Vagina (tissue), 2 donors: ENCODE results near the gene ZBP1. TPM values are rescaled to one million over a fixed set of nuclear protein-coding genes. Genes with fewer than 3 reads are reported as not detected.

ENCODE experiments used
- DNase-seq, 2 donors: peaks; one replicate each; pipeline ENCODE4 v3.0.0-alpha.2; 2017; ENCODE audit errors: extremely low spot score in 2 of 2
- H3K27ac ChIP-seq: fragments of 200-600 bp; sonication (generic); one replicate; pipeline ENCODE4 v1.5.1; 2019
- H3K27me3 ChIP-seq: fragments of 200-600 bp; sonication (generic); one replicate; pipeline ENCODE4 v1.5.1; 2019
- H3K36me3 ChIP-seq, 2 donors: fragments of 200-600 bp; sonication (generic); one replicate each; pipeline ENCODE4 v1.5.1; 2017 to 2019
- H3K4me1 ChIP-seq: fragments of 200-600 bp; sonication (generic); one replicate; pipeline ENCODE4 v1.5.1; 2019
- H3K4me3 ChIP-seq, 2 donors: fragments of 200-600 bp; sonication (generic); 1 replicate in 1 of 2; 2 replicates in 1 of 2; pipeline ENCODE4 v1.5.1; 2016 to 2019
- H3K9me3 ChIP-seq: fragments of 200-600 bp; sonication (generic); one replicate; pipeline ENCODE4 v1.5.1; 2019
- POLR2A ChIP-seq, 2 donors: fragments of 450-650 bp; IDR thresholded peaks; one replicate each; pipeline ENCODE4 v1.6.1; 2017; ENCODE audit warnings: antibody characterized with exemption in 2 of 2, mild to moderate bottlenecking in 2 of 2, moderate library complexity in 2 of 2
- POLR2AphosphoS5 ChIP-seq, 2 donors: sonication (generic); formaldehyde crosslinking; IDR thresholded peaks; one replicate each; pipeline ENCODE4 v1.9.0; 2017; ENCODE audit warnings: antibody characterized with exemption in 2 of 2, mild to moderate bottlenecking in 2 of 2, low read depth in 1 of 2; ENCODE audit not compliant: insufficient read depth in 1 of 2
- intact Hi-C: fragments of 100-400 bp; cut with DNase I; formaldehyde crosslinking; loops from one replicate; pipeline ENCODE4 v1.15.1; 2023
- total RNA-seq: library from RNA; depleted of rRNA; stranded (reverse); fragments of >200 nt; gene quantifications from one replicate; pipeline ENCODE4 v1.2.3, GENCODE V29; 2016
- TF ChIP-seq, protein P1 (sequence below), 3 experiments: fragments of 450-650 bp in 2 of 3; fragments of 200-600 bp in 1 of 3; sonication (generic) in 1 of 3; IDR thresholded peaks; one replicate each; pipeline ENCODE4 v1.5.1; 2017 to 2019; ENCODE audit warnings: antibody characterized with exemption in 3 of 3, mild to moderate bottlenecking in 2 of 3, moderate library complexity in 2 of 3

Gene ZBP1
- total RNA-seq, 1 donor from 2014 or later: 0.74 TPM

- Histone ChIP-seq H3K27me3 (no peaks in the 10 kb centered on the region), H3K9me3 (no peaks in the 10 kb centered on the region), H3K4me3 (no peak overlapping the region), H3K36me3 (peaks cover 0 to 19% of the 10 kb centered on the region in 2 donors), H3K4me1 (peaks cover 21% of the 10 kb centered on the region), H3K27ac (peak overlapping the region; percentile 41)
- intact Hi-C loops: loop anchor here (5.0 kb wide), 1 partner anchor 522 kb away; no protein-coding TSS in a partner anchor
- peak in 1 of 2 donors; percentile 84 for DNase-seq
- TF ChIP-seq, protein P1, sequence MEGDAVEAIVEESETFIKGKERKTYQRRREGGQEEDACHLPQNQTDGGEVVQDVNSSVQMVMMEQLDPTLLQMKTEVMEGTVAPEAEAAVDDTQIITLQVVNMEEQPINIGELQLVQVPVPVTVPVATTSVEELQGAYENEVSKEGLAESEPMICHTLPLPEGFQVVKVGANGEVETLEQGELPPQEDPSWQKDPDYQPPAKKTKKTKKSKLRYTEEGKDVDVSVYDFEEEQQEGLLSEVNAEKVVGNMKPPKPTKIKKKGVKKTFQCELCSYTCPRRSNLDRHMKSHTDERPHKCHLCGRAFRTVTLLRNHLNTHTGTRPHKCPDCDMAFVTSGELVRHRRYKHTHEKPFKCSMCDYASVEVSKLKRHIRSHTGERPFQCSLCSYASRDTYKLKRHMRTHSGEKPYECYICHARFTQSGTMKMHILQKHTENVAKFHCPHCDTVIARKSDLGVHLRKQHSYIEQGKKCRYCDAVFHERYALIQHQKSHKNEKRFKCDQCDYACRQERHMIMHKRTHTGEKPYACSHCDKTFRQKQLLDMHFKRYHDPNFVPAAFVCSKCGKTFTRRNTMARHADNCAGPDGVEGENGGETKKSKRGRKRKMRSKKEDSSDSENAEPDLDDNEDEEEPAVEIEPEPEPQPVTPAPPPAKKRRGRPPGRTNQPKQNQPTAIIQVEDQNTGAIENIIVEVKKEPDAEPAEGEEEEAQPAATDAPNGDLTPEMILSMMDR (IDR thresholded peaks at IDR 0.05): no peak
- TF ChIP-seq POLR2A (IDR thresholded peaks at IDR 0.05): no peak
- TF ChIP-seq POLR2AphosphoS5 (IDR thresholded peaks at IDR 0.05; ENCODE audit: insufficient read depth in 1 of 2, low read depth in 1 of 2): no peak
Measured at GRCh38 chr20:57654998-57655808, 35.0 kb upstream of the ZBP1 start.

GRCh38 chr20:57654363-57654997 is 34.3 kb upstream of the ZBP1 start:
- TF ChIP-seq, protein P1 (IDR thresholded peaks at IDR 0.05): peak; percentile 66 to 94 (median 86)
- TF ChIP-seq POLR2A (IDR thresholded peaks at IDR 0.05): no peak
- no peak for TF ChIP-seq POLR2AphosphoS5 (IDR thresholded peaks at IDR 0.05; ENCODE audit: insufficient read depth in 1 of 2, low read depth in 1 of 2)
- peak overlapping the region; percentile 41 for H3K27ac ChIP-seq
- peaks cover 0 to 19% of the 10 kb centered on the region in 2 donors for H3K36me3 ChIP-seq
- intact Hi-C loops: loop anchor here (5.0 kb wide), 1 partner anchor 523 kb away; no protein-coding TSS in a partner anchor
- no peak overlapping the region for H3K4me3 ChIP-seq
- H3K27me3 ChIP-seq: no peaks in the 10 kb centered on the region
- H3K9me3 ChIP-seq: no peaks in the 10 kb centered on the region
- peaks cover 15% of the 10 kb centered on the region for H3K4me1 ChIP-seq
- peak in 1 of 2 donors; percentile 81 for DNase-seq

DNA sequence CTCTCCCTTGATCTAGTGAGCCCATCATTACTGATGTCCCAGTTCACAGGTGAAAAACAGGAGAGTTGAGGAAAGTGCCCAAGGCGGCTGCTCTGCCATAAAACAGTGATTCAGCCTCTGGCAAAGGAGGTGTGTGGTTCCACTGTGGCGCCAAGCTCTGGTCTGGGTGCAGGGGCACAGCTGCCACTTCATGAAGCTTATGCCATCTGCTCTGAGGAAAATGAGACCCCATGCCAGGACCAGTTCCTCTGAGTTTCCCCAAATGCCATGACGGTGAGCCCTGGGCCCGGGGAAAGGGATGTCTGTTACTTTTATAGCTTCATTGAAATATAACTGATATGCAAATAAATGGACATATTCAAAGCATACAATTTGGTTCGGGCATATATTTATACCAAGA is 33.7 kb upstream of the ZBP1 start:
- TF ChIP-seq POLR2AphosphoS5 (IDR thresholded peaks at IDR 0.05; ENCODE audit: insufficient read depth in 1 of 2, low read depth in 1 of 2): no peak
- TF ChIP-seq, protein P1 (IDR thresholded peaks at IDR 0.05): no peak
- no peak for TF ChIP-seq POLR2A (IDR thresholded peaks at IDR 0.05)
- Histone ChIP-seq H3K36me3 (peaks cover 0 to 19% of the 10 kb centered on the region in 2 donors), H3K4me3 (no peak overlapping the region), H3K9me3 (no peaks in the 10 kb centered on the region), H3K4me1 (peaks cover 15% of the 10 kb centered on the region), H3K27ac (no peak overlapping the region), H3K27me3 (no peaks in the 10 kb centered on the region)
- DNase-seq: peak in 1 of 2 donors; percentile 81
- intact Hi-C loops: loop anchor here (5.0 kb wide), 1 partner anchor 523 kb away; no protein-coding TSS in a partner anchor

GRCh38 chr20:57653546-57653900 is 33.3 kb upstream of the ZBP1 start:
- intact Hi-C loops: loop anchor here (5.0 kb wide), 1 partner anchor 524 kb away; no protein-coding TSS in a partner anchor
- Histone ChIP-seq H3K27me3 (no peaks in the 10 kb centered on the region), H3K4me3 (no peak overlapping the region), H3K4me1 (peaks cover 15% of the 10 kb centered on the region), H3K36me3 (peaks cover 0 to 19% of the 10 kb centered on the region in 2 donors), H3K27ac (no peak overlapping the region), H3K9me3 (no peaks in the 10 kb centered on the region)
- DNase-seq: peak in 1 of 2 donors; percentile 27
- no peak for TF ChIP-seq POLR2A (IDR thresholded peaks at IDR 0.05)
- TF ChIP-seq, protein P1 (IDR thresholded peaks at IDR 0.05): no peak
- no peak for TF ChIP-seq POLR2AphosphoS5 (IDR thresholded peaks at IDR 0.05; ENCODE audit: insufficient read depth in 1 of 2, low read depth in 1 of 2)
